Astrocyte (in vitro differentiated cells and primary cell): ENCODE data around the gene HHLA2. TPM values are rescaled to one million over a fixed set of nuclear protein-coding genes. Genes with fewer than 3 reads are reported as not detected.
"Not testable (repeated sequence)": the region's sequence is repeated elsewhere in the genome, so short reads cannot be mapped to it uniquely, and the experiment has no call there.

Experiments used
- DNase-seq: peaks from one replicate; pipeline ENCODE4 v3.0.0-alpha.2; 2010; ENCODE audit warnings: low read depth
- FAIRE-seq: peaks from 2 replicates; lab custom pipeline; 2011; peaks lifted over from hg19 to GRCh38; lab: Jason Lieb, UNC
- H2AFZ ChIP-seq: 2 replicates; pipeline ENCODE4 v1.6.0; 2012; ENCODE audit warnings: low read depth, low read length, inconsistent platforms
- H3K27ac ChIP-seq: 2 replicates; pipeline ENCODE4 v1.5.1; 2011; ENCODE audit warnings: low read depth, low read length, inconsistent platforms
- H3K27me3 ChIP-seq: 2 replicates; pipeline ENCODE4 v1.6.0; 2011; ENCODE audit warnings: low read length, inconsistent platforms; ENCODE audit not compliant: insufficient read depth
- H3K36me3 ChIP-seq: 2 replicates; pipeline ENCODE4 v1.5.1; 2011; ENCODE audit warnings: low read length, inconsistent platforms; ENCODE audit not compliant: insufficient read depth
- H3K4me1 ChIP-seq: 2 replicates; pipeline ENCODE4 v1.5.1; 2011; ENCODE audit warnings: low read length, inconsistent platforms; ENCODE audit not compliant: insufficient read depth
- H3K4me2 ChIP-seq: 2 replicates; pipeline ENCODE4 v1.6.0; 2012; ENCODE audit warnings: low read length, inconsistent platforms
- H3K4me3 ChIP-seq: 2 replicates; pipeline ENCODE4 v1.5.1; 2011; ENCODE audit warnings: low read depth, mild to moderate bottlenecking, low read length, inconsistent platforms; ENCODE audit not compliant: insufficient read depth
- H3K79me2 ChIP-seq: 2 replicates; pipeline ENCODE4 v1.6.0; 2012; ENCODE audit warnings: mild to moderate bottlenecking, low read length, inconsistent platforms; ENCODE audit not compliant: insufficient read depth
- H3K9ac ChIP-seq: 2 replicates; pipeline ENCODE4 v1.6.0; 2012; ENCODE audit warnings: mild to moderate bottlenecking, low read length, inconsistent platforms
- H3K9me3 ChIP-seq: 2 replicates; pipeline ENCODE4 v1.5.1; 2012; ENCODE audit warnings: low read depth, mild to moderate bottlenecking, low read length, inconsistent platforms; ENCODE audit not compliant: insufficient read depth
- H4K20me1 ChIP-seq: 2 replicates; pipeline ENCODE4 v1.6.0; 2012; ENCODE audit warnings: low read length, inconsistent platforms; ENCODE audit not compliant: insufficient read depth
- H3K27ac Mint-ChIP-seq: one replicate; pipeline ENCODE4 v1.8.0; 2021; ENCODE audit warnings: mild to moderate bottlenecking, mixed read lengths; ENCODE audit not compliant: unreplicated experiment
- H3K27me3 Mint-ChIP-seq: one replicate; pipeline ENCODE4 v1.8.0; 2021; ENCODE audit warnings: low read depth, mixed read lengths; ENCODE audit not compliant: unreplicated experiment
- H3K36me3 Mint-ChIP-seq: one replicate; pipeline ENCODE4 v1.8.0; 2021; ENCODE audit warnings: low read depth, mixed read lengths; ENCODE audit not compliant: unreplicated experiment
- H3K4me1 Mint-ChIP-seq: one replicate; pipeline ENCODE4 v1.8.0; 2021; ENCODE audit warnings: low read depth, mixed read lengths; ENCODE audit not compliant: unreplicated experiment
- H3K4me3 Mint-ChIP-seq: one replicate; pipeline ENCODE4 v1.8.0; 2021; ENCODE audit warnings: mild to moderate bottlenecking, moderate library complexity, mixed read lengths; ENCODE audit not compliant: unreplicated experiment
- H3K9me3 Mint-ChIP-seq: one replicate; pipeline ENCODE4 v1.8.0; 2021; ENCODE audit warnings: mild to moderate bottlenecking, mixed read lengths; ENCODE audit not compliant: unreplicated experiment
- CTCF ChIP-seq: IDR thresholded peaks from 2 replicates; pipeline ENCODE4 v1.5.1; 2011; ENCODE audit warnings: low read depth, mild to moderate bottlenecking, inconsistent platforms, low read length, moderate library complexity; ENCODE audit not compliant: insufficient read depth
- EZH2 ChIP-seq: IDR thresholded peaks from 2 replicates; pipeline ENCODE4 v1.6.1; 2012; ENCODE audit warnings: mild to moderate bottlenecking, low read length, inconsistent platforms; ENCODE audit not compliant: insufficient read depth
- total RNA-seq: library from RNA; stranded (reverse); gene quantifications from 2 replicates; pipeline ENCODE4 v1.2.1, GENCODE V29; 2021

Gene HHLA2
- total RNA-seq, 1 donor from 2014 or later: not detected

DNA sequence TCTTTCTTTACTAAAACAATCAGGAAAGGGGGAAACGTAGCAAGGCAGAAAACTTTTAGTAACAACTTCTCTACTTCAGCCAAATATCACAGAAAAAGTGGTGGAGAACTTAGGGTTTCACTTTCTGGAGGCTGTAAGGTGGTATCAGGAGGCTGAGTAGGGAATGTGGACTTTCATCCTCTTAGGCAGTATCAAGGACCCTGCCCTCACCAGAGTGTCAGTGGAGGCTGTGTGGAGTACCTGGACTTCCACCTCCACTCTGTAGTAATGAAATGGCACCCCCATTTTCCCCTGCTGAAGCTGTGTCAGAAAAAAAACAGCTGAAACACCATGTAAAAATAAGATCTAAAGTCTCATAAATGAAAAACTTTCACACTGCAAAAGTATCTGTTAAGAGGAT, 11.2 kb upstream of the HHLA2 start:
- Mint-ChIP-seq H3K9me3 (peaks cover 2% of the 10 kb centered on the region), H3K36me3 (no peaks in the 10 kb centered on the region), H3K4me1 (peaks cover 5% of the 10 kb centered on the region), H3K27ac (no peak overlapping the region), H3K4me3 (no peak overlapping the region), H3K27me3 (no peaks in the 10 kb centered on the region)
- H3K4me1 ChIP-seq: no peaks in the 10 kb centered on the region
- FAIRE-seq (no peak), DNase-seq (no peak)
- no peaks in the 10 kb centered on the region for H3K79me2 ChIP-seq
- no peak overlapping the region for H3K27ac ChIP-seq
- H4K20me1 ChIP-seq: no peaks in the 10 kb centered on the region
- TF ChIP-seq CTCF (no peak), EZH2 (no peak)
- H3K4me2 ChIP-seq: no peak overlapping the region
- H3K9me3 ChIP-seq: no peaks in the 10 kb centered on the region
- H3K4me3 ChIP-seq: no peak overlapping the region
- H2AFZ ChIP-seq: no peak overlapping the region
- no peaks in the 10 kb centered on the region for H3K27me3 ChIP-seq
- H3K36me3 ChIP-seq: no peaks in the 10 kb centered on the region
- H3K9ac ChIP-seq: no peak overlapping the region

GRCh38 chr3:108287146-108287545, 9.2 kb upstream of the HHLA2 start:
- no peak overlapping the region for H3K4me3 Mint-ChIP-seq
- TF ChIP-seq CTCF: no peak
- H3K4me1 Mint-ChIP-seq: peaks cover 5% of the 10 kb centered on the region
- Histone ChIP-seq H3K79me2 (no peaks in the 10 kb centered on the region), H3K4me1 (no peaks in the 10 kb centered on the region), H3K27ac (no peak overlapping the region), H3K4me3 (no peak overlapping the region), H4K20me1 (no peaks in the 10 kb centered on the region), H3K9ac (no peak overlapping the region), H2AFZ (no peak overlapping the region), H3K4me2 (no peak overlapping the region), H3K27me3 (no peaks in the 10 kb centered on the region), H3K9me3 (no peaks in the 10 kb centered on the region), H3K36me3 (no peaks in the 10 kb centered on the region)
- H3K27ac Mint-ChIP-seq: no peak overlapping the region
- peaks cover 2% of the 10 kb centered on the region for H3K9me3 Mint-ChIP-seq
- FAIRE-seq (no peak), DNase-seq (no peak)
- H3K36me3 Mint-ChIP-seq: peaks cover 2% of the 10 kb centered on the region
- no peaks in the 10 kb centered on the region for H3K27me3 Mint-ChIP-seq

- H3K4me2 ChIP-seq, H3K4me1 Mint-ChIP-seq, H3K9me3 ChIP-seq, H3K27ac Mint-ChIP-seq, H3K36me3 ChIP-seq, H3K27ac ChIP-seq, H2AFZ ChIP-seq, H3K36me3 Mint-ChIP-seq, H3K4me3 Mint-ChIP-seq, DNase-seq, H3K4me1 ChIP-seq, H4K20me1 ChIP-seq, H3K9ac ChIP-seq, H3K79me2 ChIP-seq, H3K27me3 Mint-ChIP-seq, H3K4me3 ChIP-seq, H3K9me3 Mint-ChIP-seq, FAIRE-seq, H3K27me3 ChIP-seq: not testable (repeated sequence)
These were observed 8.2 kb upstream of the HHLA2 start for GRCh38 chr3:108288193-108288592.
